Erythroblast (primary cell): ENCODE data around the gene CTBP2.

ENCODE experiments used
- GATA1 ChIP-seq: IDR thresholded peaks from 2 replicates; pipeline ENCODE4 v1.6.1; 2011; ENCODE audit warnings: low read depth, mild to moderate bottlenecking, control low read depth, low read length, moderate library complexity
- POLR2A ChIP-seq: IDR thresholded peaks from 2 replicates; pipeline ENCODE4 v1.6.1; 2011; ENCODE audit warnings: mild to moderate bottlenecking, low read length

GRCh38 chr10:124993736-124994451 is 166.5 kb downstream of the CTBP2 start:
- TF ChIP-seq POLR2A (no peak), GATA1 (no peak)
